ENCODE measurements around the gene PTPRG.
"Not testable (repeated sequence)": the region's sequence is repeated elsewhere in the genome, so short reads cannot be mapped to it uniquely, and the experiment has no call there.

PTPRG gene

GRCh38 chr3:61561374-61562041, at the start of gene PTPRG:
Gene PTPRG (plus strand): TSS chr3:61561571. CDS start chr3:61562288, 717 bp downstream.
- DNase-seq: no peak

- no peak for DNase-seq
Measured at GRCh38 chr3:61518590-61518989, 42.8 kb upstream of the PTPRG start.

GRCh38 chr3:61520966-61521628, 40.3 kb upstream of the PTPRG start:
- no peak for DNase-seq

GRCh38 chr3:61522060-61522459, 39.3 kb upstream of the PTPRG start:
- no peak for DNase-seq

GRCh38 chr3:61522626-61523025, 38.7 kb upstream of the PTPRG start:
- DNase-seq: no peak

- DNase-seq: no peak
Measured at GRCh38 chr3:61524933-61525332, 36.4 kb upstream of the PTPRG start.

- no peak for DNase-seq
Measured at GRCh38 chr3:61526308-61526707, 35.1 kb upstream of the PTPRG start.

GRCh38 chr3:61527011-61527410, 34.4 kb upstream of the PTPRG start:
- no peak for DNase-seq

GRCh38 chr3:61530355-61530754, 31.0 kb upstream of the PTPRG start:
- DNase-seq: no peak

- no peak for DNase-seq
Measured at GRCh38 chr3:61531528-61531927, 29.8 kb upstream of the PTPRG start.

GRCh38 chr3:61532739-61533500, 28.5 kb upstream of the PTPRG start:
- DNase-seq: no peak

- DNase-seq: no peak
Measured at GRCh38 chr3:61535826-61536225, 25.5 kb upstream of the PTPRG start.

- DNase-seq: no peak
Measured at GRCh38 chr3:61537366-61537765, 24.0 kb upstream of the PTPRG start.

GRCh38 chr3:61538486-61538885, 22.9 kb upstream of the PTPRG start:
- DNase-seq: no peak

- no peak for DNase-seq
Measured at GRCh38 chr3:61541694-61542093, 19.7 kb upstream of the PTPRG start.

- DNase-seq: no peak
Measured at GRCh38 chr3:61545716-61546115, 15.7 kb upstream of the PTPRG start.

- no peak for DNase-seq
Measured at GRCh38 chr3:61547625-61548024, 13.7 kb upstream of the PTPRG start.

GRCh38 chr3:61552704-61553103, 8.7 kb upstream of the PTPRG start:
- DNase-seq: not testable (repeated sequence)

GRCh38 chr3:61559136-61559731, 2.1 kb upstream of the PTPRG start:
- no peak for DNase-seq

GRCh38 chr3:61560517-61561373, 626 bp upstream of the PTPRG start:
- no peak for DNase-seq

GRCh38 chr3:61562042-61562720, 810 bp downstream of the PTPRG start:
- no peak for DNase-seq

- no peak for DNase-seq
Measured at GRCh38 chr3:61562721-61563312, 1.4 kb downstream of the PTPRG start.
